ENCODE results near the gene CUX1.
"Not testable (repeated sequence)": the region's sequence is repeated elsewhere in the genome, so short reads cannot be mapped to it uniquely, and the experiment has no call there.

CUX1 gene

GRCh38 chr7:101856473-101857357 is 39.3 kb downstream of the CUX1 start:
- DNase-seq = peak; percentile 65

DNA sequence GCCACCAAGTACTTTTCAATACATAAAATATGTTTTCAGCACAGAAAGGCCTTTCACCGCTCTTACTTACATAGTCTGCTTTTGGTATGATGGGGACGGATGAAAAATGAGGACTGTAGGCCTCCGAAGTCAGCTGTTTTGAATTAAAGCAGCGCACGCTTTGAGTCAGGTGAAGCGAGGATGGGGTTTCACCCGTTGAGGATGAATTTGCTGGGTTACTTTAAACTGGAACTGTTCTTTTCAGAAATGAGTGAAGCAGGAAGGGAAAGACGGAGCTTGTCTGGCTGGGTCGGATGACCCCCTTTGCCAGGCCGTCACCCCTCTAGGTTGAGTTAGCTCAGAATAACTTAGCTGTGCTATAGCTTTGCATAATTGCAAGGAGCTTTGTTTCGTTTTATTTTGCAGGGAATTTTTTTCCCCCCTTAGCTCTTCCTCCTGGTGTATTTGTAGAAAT is 40.0 kb downstream of the CUX1 start:
- no peak for DNase-seq

DNA sequence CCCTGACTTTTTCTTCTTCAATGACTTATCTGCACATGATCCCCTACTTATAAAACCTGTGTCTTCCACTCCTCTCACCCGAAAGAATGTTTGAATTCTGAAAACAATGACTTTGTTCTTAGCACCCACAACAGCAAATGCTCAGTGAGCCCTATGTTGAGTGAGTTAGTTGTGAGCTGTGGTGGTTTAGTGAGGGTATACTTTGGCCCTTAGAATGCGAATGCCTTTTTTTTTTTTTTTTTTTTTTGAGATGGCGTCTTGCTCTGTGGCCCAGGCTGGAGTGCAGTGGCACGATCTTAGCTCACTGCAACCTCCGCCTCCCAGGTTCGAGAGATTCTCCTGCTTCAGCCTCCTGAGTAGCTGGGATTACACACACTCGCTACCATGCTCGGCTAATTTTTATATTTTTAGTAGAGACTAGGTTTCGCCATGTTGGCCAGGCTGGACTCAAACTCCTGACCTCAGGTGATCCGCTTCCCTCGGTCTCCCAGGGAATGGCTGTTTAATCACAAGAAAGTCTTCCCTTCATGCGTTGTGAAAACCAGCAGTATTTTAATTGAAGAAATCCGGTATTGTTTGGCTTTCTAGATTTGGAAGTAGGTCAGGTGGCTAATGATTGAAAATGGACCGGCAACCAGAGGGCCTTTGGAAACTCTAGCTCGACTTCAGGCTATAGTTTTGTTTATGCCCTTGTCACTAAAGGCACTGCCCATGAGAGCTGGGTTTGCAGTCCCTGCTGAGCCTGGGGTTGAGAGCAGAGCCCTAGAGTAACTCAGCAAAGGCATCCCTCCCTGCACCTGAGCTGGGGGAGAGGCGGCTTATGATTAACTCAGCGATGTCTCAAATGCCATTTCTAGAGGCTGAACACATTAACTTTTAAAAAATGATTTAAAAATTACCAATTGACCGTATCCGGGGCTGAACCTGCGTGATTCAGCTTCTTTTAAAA is 41.3 kb downstream of the CUX1 start:
- no peak for DNase-seq

DNA sequence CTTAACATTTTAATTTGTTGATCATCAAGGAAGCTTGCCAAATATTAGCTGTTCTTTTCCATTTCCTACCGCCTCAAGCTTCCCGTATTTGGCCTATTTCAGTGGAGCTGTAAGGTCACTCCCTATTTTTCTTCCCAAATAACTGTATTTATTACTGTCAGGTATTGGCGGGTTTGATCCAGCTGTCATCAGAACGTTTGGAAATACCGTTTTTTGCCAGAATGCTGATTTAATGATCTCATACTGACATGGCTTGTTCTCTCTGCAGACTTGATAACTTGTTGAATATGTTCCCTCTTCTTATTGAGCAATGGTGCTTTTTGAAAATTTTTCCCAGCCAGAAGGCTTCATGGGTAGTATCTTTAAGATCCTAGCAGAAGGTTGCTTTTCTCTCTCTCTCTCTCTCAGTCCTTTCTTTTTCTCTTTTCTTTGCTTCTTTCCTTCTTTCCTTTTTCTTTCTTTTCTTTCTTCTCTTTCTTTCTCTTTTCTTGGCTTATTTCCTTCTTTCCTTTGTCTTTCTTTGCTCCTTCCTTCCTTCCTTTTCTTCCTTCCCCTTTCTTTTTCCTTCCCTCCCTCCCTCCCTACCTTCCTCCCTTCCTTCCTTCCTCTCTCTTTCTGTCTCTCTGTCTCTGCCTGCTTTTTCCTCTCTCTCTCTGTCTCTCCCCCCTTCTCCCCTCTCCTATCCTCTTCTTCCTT is 42.1 kb downstream of the CUX1 start:
- no peak for DNase-seq

- DNase-seq = no peak
Measured at GRCh38 chr7:101860316-101861217, 43.1 kb downstream of the CUX1 start.

DNA sequence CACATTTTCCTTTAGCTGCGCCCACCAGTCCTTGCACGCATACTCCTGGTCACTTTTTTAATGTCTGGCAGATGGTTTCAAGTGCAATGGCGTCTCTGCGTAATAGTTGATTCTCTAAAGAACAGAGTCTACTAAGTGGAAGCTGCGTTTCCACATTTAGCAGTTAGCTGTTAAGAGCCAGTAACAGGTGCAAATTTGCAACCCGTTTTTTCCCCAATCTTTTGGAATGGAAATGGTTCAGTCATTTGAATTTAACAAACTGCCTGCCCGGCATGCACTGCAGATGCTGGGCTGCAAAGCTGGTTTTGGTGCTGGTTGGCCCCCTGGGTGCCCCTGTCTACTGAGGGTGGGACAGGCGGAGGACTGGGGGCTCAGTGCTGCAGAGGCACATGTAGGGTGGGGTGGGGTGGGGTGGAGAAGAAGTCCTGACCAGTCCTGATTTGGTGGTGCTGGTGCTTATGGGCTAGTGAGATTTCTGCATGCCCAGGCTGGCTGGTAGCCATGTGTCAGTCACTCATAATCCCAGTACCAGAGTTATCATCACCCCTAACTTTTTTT is 43.9 kb downstream of the CUX1 start:
- DNase-seq = no peak

DNA sequence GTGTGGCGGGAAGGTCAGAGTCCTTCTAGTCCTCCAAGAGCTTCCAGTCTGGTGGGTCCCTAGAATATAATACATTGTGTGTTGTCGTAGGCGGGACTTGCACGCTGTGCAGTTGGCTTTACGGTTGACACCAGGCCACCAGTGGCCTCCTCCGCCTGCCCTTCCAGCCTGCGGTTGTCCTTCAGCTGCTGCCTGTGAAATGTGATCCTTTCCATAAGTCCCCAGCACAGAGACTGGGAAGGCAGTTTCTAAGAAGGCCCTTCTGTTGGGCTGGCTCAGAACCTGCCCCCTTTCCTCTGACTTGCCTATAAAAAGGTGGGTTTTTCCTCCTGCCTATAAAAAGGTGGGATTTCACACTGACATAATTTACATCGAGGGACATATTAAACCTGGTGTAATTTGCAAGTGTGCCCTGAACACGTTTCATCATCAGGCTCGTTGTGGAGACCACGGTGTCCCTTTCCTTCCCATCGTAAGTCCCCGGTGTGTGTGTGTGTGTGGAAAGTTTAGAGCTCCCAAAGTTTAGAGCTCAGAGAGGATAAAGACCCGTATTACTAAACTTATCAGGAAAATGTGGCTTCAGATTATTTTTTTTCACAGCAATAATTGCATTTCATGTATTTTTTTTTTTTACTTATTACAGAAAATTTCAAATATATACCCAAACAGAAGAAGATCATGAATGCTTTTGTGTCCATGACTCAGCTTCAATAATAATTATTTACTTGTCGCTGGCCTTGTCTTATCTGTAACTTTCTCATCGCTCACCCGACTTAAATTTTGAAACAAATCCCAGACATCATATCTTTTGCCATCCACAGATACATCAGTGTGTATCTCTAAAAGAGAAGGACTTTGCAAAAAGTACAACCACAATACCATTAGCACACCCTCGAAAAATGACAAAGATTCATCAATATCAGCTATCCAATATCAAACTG is 45.1 kb downstream of the CUX1 start:
- DNase-seq = no peak

- no peak for DNase-seq
Measured at GRCh38 chr7:101863598-101863997, 46.2 kb downstream of the CUX1 start.

GRCh38 chr7:101864039-101864438 is 46.6 kb downstream of the CUX1 start:
- no peak for DNase-seq

- DNase-seq = no peak
Measured at GRCh38 chr7:101865031-101865430, 47.6 kb downstream of the CUX1 start.

GRCh38 chr7:101865455-101865854 is 48.0 kb downstream of the CUX1 start:
- DNase-seq = no peak

DNA sequence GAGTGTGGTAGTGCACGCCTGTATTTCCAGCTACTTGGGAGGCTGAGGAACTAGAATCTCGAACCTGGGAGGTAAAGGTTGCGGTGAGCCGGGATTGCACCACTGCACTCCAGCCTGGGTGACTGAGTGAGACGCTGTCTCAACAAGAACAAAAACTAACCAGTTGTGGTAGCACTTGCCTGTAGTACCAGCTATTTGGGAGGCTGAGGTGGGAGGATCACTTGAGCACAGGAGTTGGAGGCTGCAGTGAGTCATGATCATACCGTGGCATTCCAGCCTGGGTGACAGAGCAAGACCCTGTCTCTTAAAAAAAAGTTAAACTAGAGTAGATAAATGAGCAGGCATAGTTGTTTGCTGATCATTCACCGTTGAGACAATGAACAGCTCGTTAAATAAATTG is 48.9 kb downstream of the CUX1 start:
- DNase-seq = no peak

DNA sequence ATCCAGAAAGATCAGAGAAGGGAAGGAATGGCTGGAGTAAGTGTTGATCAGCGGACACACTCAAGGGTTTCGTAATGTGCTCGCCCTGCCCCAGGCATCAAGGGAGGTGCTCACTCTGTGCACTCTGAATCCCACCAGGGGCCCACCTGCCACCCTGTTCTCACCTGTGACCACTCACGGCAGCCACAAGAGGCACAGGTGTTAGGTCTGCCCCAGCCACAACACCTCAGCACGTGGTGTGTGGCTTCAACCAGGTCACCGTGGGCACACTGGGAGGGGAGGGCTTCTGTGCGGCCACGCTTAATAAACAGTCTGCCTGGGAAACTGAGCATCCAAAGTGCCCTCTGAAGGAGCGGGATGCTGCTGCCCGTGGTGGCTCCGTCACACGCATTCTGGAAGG is 49.8 kb downstream of the CUX1 start:
- no peak for DNase-seq

DNA sequence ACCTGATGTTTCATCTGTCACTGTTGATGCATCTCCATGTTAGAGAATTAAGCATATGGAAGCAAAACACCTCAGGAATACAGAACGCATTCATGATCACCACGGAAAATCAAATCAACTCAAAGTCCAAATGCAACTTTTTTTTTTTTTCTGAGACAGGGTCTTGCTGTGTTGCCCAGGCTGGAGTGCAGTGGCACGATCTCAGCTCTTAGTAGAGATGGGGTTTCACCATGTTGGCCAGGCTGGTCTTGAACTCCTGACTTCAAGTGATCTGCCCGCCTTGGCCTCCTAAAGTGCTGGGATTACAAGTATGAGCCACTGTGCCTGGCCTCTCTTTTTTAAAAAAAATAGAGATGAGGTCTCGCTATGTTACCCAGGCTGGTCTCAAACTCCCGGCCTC is 50.3 kb downstream of the CUX1 start:
- not testable (repeated sequence) for DNase-seq

DNA sequence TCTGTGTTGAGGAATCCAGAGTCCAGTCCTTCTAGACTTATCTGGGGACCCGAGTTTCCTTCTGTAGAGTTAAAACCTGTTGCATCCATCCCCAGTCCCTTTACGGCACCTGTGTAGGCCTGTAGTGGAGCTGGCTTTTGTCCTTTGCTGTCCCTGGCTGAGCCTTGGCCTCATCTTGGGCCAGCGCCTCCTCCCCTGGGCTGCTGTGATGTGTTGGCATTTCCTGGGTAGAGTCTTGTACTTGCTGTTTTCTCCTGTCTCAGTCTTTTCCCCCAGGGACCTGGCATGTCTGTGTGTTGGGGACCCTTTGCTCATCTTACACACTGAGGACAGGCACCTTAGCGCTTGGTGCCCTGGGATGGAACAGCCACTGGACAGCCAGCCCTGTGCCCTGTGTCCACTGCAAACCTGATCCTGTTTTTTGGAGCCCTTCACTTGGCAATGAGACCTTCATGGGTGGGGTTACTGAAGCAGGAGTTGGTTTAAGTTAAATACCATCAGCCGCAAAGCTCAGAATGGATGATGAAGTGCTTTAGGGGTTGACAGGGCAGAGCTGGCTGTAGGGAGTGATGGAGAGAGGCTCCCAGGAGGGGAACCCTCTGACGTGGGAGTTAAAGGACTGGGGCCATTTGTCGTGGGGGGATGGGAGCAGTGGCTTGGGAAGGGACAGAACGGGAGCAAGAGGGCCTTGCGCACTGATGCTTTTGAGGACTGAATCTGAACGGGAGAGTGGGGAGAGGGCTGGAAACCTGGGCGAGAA is 50.9 kb downstream of the CUX1 start:
- no peak for DNase-seq

DNA sequence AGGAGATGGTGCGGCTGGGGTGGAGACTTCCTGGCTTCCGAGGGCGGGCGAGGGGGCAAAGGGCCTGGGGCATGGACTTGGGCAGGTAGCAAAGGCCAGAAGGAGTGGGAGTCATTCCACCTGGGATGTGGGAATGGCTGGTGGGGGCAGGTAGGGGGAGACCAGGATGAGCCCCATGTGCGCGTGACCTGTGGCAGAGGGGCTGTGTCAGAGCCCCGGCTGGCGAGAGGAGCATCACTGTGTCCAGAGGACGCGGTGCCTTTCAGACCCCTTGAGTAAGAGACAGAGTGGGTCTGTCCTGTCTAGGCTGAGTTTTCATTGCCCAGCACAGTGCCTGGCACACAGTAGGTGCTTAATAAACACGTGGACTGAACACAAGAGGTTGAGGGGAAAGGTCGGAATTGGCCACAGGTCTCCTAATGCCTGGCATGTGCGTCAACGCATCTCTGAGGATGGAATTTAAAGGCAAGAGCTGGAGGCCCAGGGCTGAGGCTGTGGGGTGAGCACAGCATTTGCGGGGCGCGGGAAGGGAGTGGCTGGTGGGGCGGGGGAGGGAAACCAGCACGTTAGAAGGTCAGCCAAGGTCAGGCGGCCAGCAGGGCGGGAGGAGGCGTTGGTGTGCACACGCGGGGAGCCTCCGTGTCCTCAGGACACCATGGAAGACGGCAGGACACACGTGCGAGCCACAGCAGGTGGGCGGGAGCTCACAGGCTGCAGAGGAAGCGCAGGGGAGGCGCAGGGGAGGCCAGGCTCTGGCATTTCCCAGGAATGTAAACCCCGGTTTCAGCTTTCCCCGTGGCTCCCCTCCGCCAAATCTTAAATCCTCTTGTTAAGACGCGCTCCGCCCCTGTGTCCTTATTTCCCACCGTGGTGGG is 51.8 kb downstream of the CUX1 start:
- no peak for DNase-seq

DNA sequence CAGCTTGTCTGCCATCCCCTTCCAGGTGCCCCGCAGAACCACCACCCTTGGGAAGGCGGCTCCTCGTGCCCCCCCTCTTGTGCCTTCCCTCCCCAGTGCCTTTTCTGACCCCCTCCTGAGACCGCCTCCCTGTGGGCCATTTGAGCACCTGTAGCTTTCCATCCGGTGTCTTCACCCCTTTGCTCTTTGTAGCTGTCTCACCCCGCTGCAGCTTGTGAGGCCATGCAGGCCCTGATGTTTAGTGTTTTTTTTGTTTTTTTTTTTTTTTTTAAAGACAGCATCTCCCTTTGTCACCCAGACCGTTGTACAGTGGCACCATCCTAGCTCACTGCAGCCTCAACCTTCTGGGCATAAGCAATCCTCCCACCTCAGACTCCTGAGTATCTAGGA is 52.5 kb downstream of the CUX1 start:
- no peak for DNase-seq

- no peak for DNase-seq
Measured at GRCh38 chr7:101870361-101871062, 53.1 kb downstream of the CUX1 start.
